NB4 (cell line): ENCODE results near the gene EVC.

Source experiments
- DNase-seq: peaks from one replicate; pipeline ENCODE4 v3.0.0; 2010; ENCODE audit warnings: low read depth
- H3K4me3 ChIP-seq: one replicate; pipeline ENCODE4 v1.5.1; 2011; ENCODE audit warnings: mild to moderate bottlenecking, low read depth, low read length, moderate library complexity
- CTCF ChIP-seq: IDR thresholded peaks from one replicate; pipeline ENCODE4 v1.5.1; 2012; ENCODE audit warnings: low read depth, low read length
- MAX ChIP-seq: IDR thresholded peaks from 2 replicates; pipeline ENCODE4 v1.6.1; 2011; ENCODE audit warnings: low read depth, low read length
- MYC ChIP-seq: IDR thresholded peaks from 2 replicates; pipeline ENCODE4 v1.6.1; 2011; ENCODE audit warnings: low read depth, low read length
- POLR2A ChIP-seq: IDR thresholded peaks from 2 replicates; pipeline ENCODE4 v1.6.1; 2011; ENCODE audit warnings: mild to moderate bottlenecking; ENCODE audit not compliant: insufficient read length; ENCODE audit errors: extremely low read depth

Gene EVC

DNA sequence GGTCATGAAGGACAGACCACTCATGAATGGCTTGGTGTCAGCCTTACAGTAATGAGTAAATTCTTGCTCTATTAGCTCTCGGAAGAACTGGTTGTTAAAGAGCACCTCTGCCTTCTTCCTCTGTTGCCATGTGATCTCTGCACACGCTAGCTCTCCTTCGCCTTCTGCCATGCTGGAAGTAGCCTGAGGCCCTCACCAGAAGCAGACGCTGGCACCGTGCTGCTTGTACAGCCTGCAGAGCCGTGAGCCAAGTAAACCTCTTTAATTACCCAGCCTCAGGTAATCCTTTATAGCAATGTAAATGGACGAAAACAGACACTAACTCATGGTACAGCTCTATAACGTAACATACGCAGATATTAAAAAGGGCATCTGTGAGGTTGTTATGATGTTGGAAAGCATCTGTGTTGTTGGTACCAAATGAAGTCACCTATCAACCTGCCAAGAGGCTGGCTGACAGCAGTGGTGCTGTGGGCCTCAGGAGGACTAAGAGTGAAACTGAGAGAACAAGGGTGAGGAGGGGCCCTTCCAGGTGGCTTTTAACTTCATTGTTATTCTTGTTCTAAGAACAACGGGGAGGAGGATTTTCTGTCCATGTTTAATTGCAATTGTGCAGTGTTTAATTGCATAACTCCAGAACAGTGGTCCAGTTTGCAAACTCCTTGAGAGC is 112.7 kb downstream of the EVC start:
- no peak for DNase-seq
- no peak overlapping the region for H3K4me3 ChIP-seq
- TF ChIP-seq MYC (no peak), POLR2A (no peak), CTCF (no peak), MAX (no peak)

DNA sequence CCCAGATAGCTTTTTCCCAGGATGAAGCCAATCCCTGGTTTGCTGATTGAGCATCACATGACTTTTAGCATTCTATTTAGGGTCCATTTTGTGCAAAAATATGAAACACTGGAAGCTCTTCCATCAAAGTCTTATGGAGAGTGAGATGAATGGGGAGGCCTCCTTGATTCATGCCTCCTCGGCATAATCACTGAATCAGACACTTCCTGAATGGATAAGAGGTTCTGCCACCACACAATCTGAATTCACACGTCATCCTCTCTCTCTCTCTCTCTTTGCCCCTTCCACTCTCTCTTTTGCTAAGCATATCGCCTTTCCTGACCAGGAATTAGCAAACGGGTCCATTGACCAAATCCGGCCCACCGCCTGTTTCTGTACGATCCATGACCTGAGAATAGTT is 113.2 kb downstream of the EVC start:
- no peak for TF ChIP-seq MAX
- TF ChIP-seq POLR2A: no peak
- no peak for TF ChIP-seq CTCF
- no peak for TF ChIP-seq MYC
- DNase-seq: no peak
- H3K4me3 ChIP-seq: no peak overlapping the region

- no peak overlapping the region for H3K4me3 ChIP-seq
- DNase-seq: peak; percentile 58
- TF ChIP-seq MAX (peak; percentile 58; the same call in 1 of the 2 replicates), POLR2A (no peak), MYC (peak; percentile 34; the same call in 1 of the 2 replicates), CTCF (peak; percentile 79)
Observed at GRCh38 chr4:5824635-5825034, 113.6 kb downstream of the EVC start.

GRCh38 chr4:5825321-5826041 is 114.5 kb downstream of the EVC start:
- TF ChIP-seq CTCF: no peak
- TF ChIP-seq MAX: no peak
- TF ChIP-seq POLR2A: no peak
- no peak for TF ChIP-seq MYC

DNA sequence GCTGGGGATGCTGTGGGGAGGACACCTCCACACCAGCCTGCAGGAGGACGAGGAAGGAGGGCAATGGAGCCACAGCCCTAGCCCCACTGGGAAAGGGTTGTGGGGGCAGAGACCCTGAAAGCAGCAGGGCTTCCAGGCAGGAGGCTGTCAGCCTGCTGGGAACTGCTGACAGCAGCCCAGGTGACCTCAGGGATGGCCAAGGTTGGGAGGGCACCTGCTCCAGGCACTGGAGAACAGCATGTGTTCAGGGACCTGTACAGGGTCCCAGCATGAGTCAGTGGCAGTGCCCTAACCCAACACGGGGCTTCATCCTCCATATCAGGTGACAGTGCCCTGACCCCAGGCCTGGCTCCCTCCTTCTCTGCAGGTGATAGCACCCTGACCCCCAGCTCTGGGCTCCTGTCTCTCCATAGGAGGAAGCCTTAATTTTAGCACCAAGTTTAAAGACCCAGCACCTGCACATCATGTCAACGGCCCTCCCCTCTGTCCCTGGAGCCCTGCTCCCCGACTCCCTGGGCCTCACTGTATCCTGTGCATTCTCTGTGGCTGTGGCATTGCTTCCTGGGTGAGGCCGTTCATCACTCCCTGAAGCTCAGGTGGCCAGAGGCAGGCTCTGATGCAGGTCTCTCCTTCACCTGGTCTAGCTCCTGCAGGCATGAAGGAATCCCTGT is 115.6 kb downstream of the EVC start:
- DNase-seq: peak; percentile 50
- no peak for TF ChIP-seq CTCF
- no peak for TF ChIP-seq MAX
- no peak for TF ChIP-seq POLR2A
- no peak for TF ChIP-seq MYC
- no peak overlapping the region for H3K4me3 ChIP-seq

More at GRCh38 chr4:5825321-5826041, 114.5 kb downstream of the EVC start:
- DNase-seq: no peak
- H3K4me3 ChIP-seq: no peak overlapping the region
